Endothelial cell of umbilical vein (primary cell): ENCODE results near the gene ACTA2. TPM values are rescaled to one million over a fixed set of nuclear protein-coding genes. Genes with fewer than 3 reads are reported as not detected.

Experiments used
- BruUV-seq: library from RNA; stranded (reverse); fragments of 400-500 nt; replicated peaks from 2 replicates; lab custom pipeline; 2021; lab: Mats Ljungman, UMichigan
- CTCF ChIA-PET: fragments of 300-600, 350-600 bp; sonication (Branson Sonifier 250); formaldehyde crosslinking; loops from one replicate; lab custom pipeline; 2021; ENCODE audit warnings: antibody characterized with exemption, inconsistent platforms; lab: Charles Lee
- POLR2A ChIA-PET: fragments of 300-600, 350-600 bp; sonication (Branson Sonifier 250); formaldehyde crosslinking; loops from one replicate; lab custom pipeline; 2021; ENCODE audit warnings: antibody characterized with exemption, inconsistent platforms; lab: Charles Lee
- DNase-seq: peaks from one replicate; pipeline ENCODE4 v3.0.0-alpha.2; 2011; ENCODE audit warnings: low read depth, low spot score
- FAIRE-seq: peaks from 2 replicates; lab custom pipeline; 2011; peaks lifted over from hg19 to GRCh38; lab: Jason Lieb, UNC
- H2AFZ ChIP-seq: 2 replicates; pipeline ENCODE4 v1.6.0; 2012; ENCODE audit warnings: low read depth, low read length, control low read depth, inconsistent platforms
- H3K27ac ChIP-seq: 2 replicates; pipeline ENCODE4 v1.5.1; 2011; ENCODE audit warnings: low read depth, mild to moderate bottlenecking, control low read depth, low read length, moderate library complexity; ENCODE audit not compliant: insufficient read depth
- H3K27me3 ChIP-seq, 2 experiments: 2 replicates each; pipeline versions ENCODE4 v1.6.0 to v1.6.1; 2011; ENCODE audit warnings: low read length in 2 of 2, mixed read lengths in 1 of 2; ENCODE audit not compliant: control insufficient read depth in 2 of 2, insufficient read depth in 2 of 2
- H3K36me3 ChIP-seq, 2 experiments: 2 replicates in 1 of 2; 3 replicates in 1 of 2; pipeline ENCODE4 v1.5.1; 2011; ENCODE audit warnings: low read length in 2 of 2, mild to moderate bottlenecking in 1 of 2, moderate library complexity in 1 of 2; ENCODE audit not compliant: control insufficient read depth in 2 of 2, insufficient read depth in 2 of 2; ENCODE audit errors: extremely low read depth in 1 of 2
- H3K4me1 ChIP-seq: 3 replicates; pipeline ENCODE4 v1.5.1; 2011; ENCODE audit warnings: mild to moderate bottlenecking, low read length; ENCODE audit not compliant: control insufficient read depth, insufficient read depth; ENCODE audit errors: extremely low read depth
- H3K4me2 ChIP-seq: 2 replicates; pipeline ENCODE4 v1.6.1; 2011; ENCODE audit warnings: low read length, control low read depth, mixed read lengths; ENCODE audit not compliant: insufficient read depth
- H3K4me3 ChIP-seq, 3 experiments: fragments of 200-600 bp in 1 of 3; sonication (generic), shearing (Covaris generic) in 1 of 3; replicated peaks in 1 of 3; 2 replicates each; pipeline ENCODE4 v1.5.1; 2011 to 2016; ENCODE audit warnings: control low read depth in 3 of 3, low read length in 3 of 3, mild to moderate bottlenecking in 2 of 3, inconsistent platforms in 1 of 3, low read depth in 1 of 3, moderate library complexity in 1 of 3; ENCODE audit not compliant: insufficient read depth in 1 of 3
- H3K79me2 ChIP-seq: 2 replicates; pipeline ENCODE4 v1.6.0; 2012; ENCODE audit warnings: low read length, inconsistent platforms; ENCODE audit not compliant: control insufficient read depth, insufficient read depth
- H3K9ac ChIP-seq: replicated peaks from 2 replicates; pipeline ENCODE3; 2011; ENCODE audit warnings: low read length, control low read depth; ENCODE audit not compliant: insufficient read depth; ENCODE audit errors: extremely low read depth
- H3K9me1 ChIP-seq: replicated peaks from 3 replicates; pipeline ENCODE4 v1.6.0; 2011; ENCODE audit warnings: mild to moderate bottlenecking, low read length; ENCODE audit not compliant: control insufficient read depth, insufficient read depth; ENCODE audit errors: extremely low read depth
- H3K9me3 ChIP-seq: replicated peaks from 2 replicates; pipeline ENCODE4 v1.5.1; 2012; ENCODE audit warnings: low read length, inconsistent platforms; ENCODE audit not compliant: control insufficient read depth, insufficient read depth
- H4K20me1 ChIP-seq: replicated peaks from 2 replicates; pipeline ENCODE3; 2011; ENCODE audit warnings: mild to moderate bottlenecking, low read length; ENCODE audit not compliant: control insufficient read depth, insufficient read depth; ENCODE audit errors: extremely low read depth
- CTCF ChIP-seq, 2 donors: IDR thresholded peaks; 1 replicate in 1 of 2; 2 replicates in 1 of 2; pipeline ENCODE4 v1.5.1; 2011; ENCODE audit warnings: low read length in 2 of 2, mild to moderate bottlenecking in 2 of 2, moderate library complexity in 2 of 2, control low read depth in 1 of 2, inconsistent platforms in 1 of 2, low read depth in 1 of 2; ENCODE audit not compliant: insufficient read depth in 1 of 2; ENCODE audit errors: extremely low read depth in 1 of 2
- EZH2 ChIP-seq: IDR thresholded peaks from 2 replicates; pipeline ENCODE4 v1.6.1; 2012; ENCODE audit warnings: borderline replicate concordance, low read depth, mild to moderate bottlenecking, moderate library complexity, low read length, inconsistent platforms; ENCODE audit not compliant: severe bottlenecking
- FOS ChIP-seq: IDR thresholded peaks from 2 replicates; pipeline ENCODE4 v1.6.1; 2011; ENCODE audit warnings: mild to moderate bottlenecking, low read length, moderate library complexity, borderline replicate concordance; ENCODE audit not compliant: insufficient read depth
- GATA2 ChIP-seq: IDR thresholded peaks from 2 replicates; pipeline ENCODE4 v1.7.0; 2011; ENCODE audit warnings: low read depth, mild to moderate bottlenecking, moderate library complexity, mixed read lengths, low read length; ENCODE audit not compliant: insufficient read length, insufficient read depth
- JUN ChIP-seq: IDR thresholded peaks from 2 replicates; pipeline ENCODE4 v1.6.1; 2011; ENCODE audit warnings: borderline replicate concordance, low read depth; ENCODE audit not compliant: insufficient read length, insufficient read depth
- MAX ChIP-seq: IDR thresholded peaks from 2 replicates; pipeline ENCODE4 v1.6.1; 2011; ENCODE audit not compliant: insufficient read depth, insufficient read length
- MYC ChIP-seq: IDR thresholded peaks from one replicate; pipeline ENCODE4 v1.6.1; 2011; ENCODE audit warnings: mild to moderate bottlenecking, low read depth, low read length
- POLR2A ChIP-seq: IDR thresholded peaks from 2 replicates; pipeline ENCODE4 v1.6.1; 2012; ENCODE audit warnings: low read depth, mild to moderate bottlenecking, control low read depth, low read length
- POLR2AphosphoS5 ChIP-seq: IDR thresholded peaks from 2 replicates; pipeline ENCODE4 v1.6.1; 2012; ENCODE audit warnings: low read depth, mild to moderate bottlenecking, control low read depth, low read length, moderate library complexity; ENCODE audit not compliant: insufficient read depth
- dilution Hi-C: fragments of 300-500 bp; cut with MboI; formaldehyde crosslinking; loops from one replicate; pipeline ENCODE4 v1.15.0; 2019; ENCODE audit warnings: low sequenced_read_pairs; ENCODE audit not compliant: extremely low pct_ligation_motif_present
- intact Hi-C: fragments of 100-400 bp; cut with micrococcal nuclease; formaldehyde crosslinking; loops from one replicate; pipeline ENCODE4 v1.10.0; 2022
- polyA plus RNA-seq, 4 experiments: library from polyadenylated mRNA; depleted of rRNA in 3 of 4; stranded (reverse) in 3 of 4; unstranded in 1 of 4; fragments of >200 nt; gene quantifications; 2 replicates each; pipeline versions ENCODE4 v1.2.1 to v1.2.3, GENCODE V29; 2011 to 2012; ENCODE audit warnings: missing spikeins in 1 of 4
- total RNA-seq: library from RNA; stranded (reverse); gene quantifications from 2 replicates; pipeline ENCODE4 v1.2.3, GENCODE V29; 2021

ACTA2 gene
- total and polyA plus RNA-seq, 2 donors (not counting 3 experiments of a cell fraction or from before 2014, with no cell fraction given), result 6.3 to 9.7 TPM

GRCh38 chr10:88953662-88954061, 1.1 kb upstream of the ACTA2 start:
- Histone ChIP-seq H3K4me2 (no peak overlapping the region), H3K36me3 (no peaks in the 10 kb centered on the region), H3K9ac (no peak overlapping the region), H3K9me3 (no peaks in the 10 kb centered on the region), H3K4me3 (no peak overlapping the region), H4K20me1 (no peaks in the 10 kb centered on the region), H3K4me1 (no peaks in the 10 kb centered on the region), H3K9me1 (no peaks in the 10 kb centered on the region), H2AFZ (no peak overlapping the region), H3K27me3 (peaks cover 23 to 25% of the 10 kb centered on the region in 2 experiments), H3K27ac (no peak overlapping the region), H3K79me2 (no peaks in the 10 kb centered on the region)
- no TSS peak for BruUV-seq
- intact Hi-C loops (no loop called here), dilution Hi-C loops (no loop called here)
- ChIA-PET POLR2A (no interaction called here), CTCF (interaction anchor here (0.9 to 1.3 kb wide), 2 partner anchors 21 to 50 kb away, joined by 3 to 4 read pairs; no protein-coding TSS in a partner anchor)
- TF ChIP-seq POLR2AphosphoS5 (no peak), GATA2 (no peak), FOS (no peak), POLR2A (no peak), CTCF (IDR thresholded peaks at IDR 0.05; ENCODE audit: extremely low read depth in 1 of 2, insufficient read depth in 1 of 2, low read depth in 1 of 2, low read length in 2 of 2) (no peak), JUN (no peak), MAX (no peak), MYC (no peak), EZH2 (no peak)
- DNase-seq, result no peak
- no peak for FAIRE-seq
